ENCODE results near the gene TOMM20. TPM values are rescaled to one million over a fixed set of nuclear protein-coding genes. Genes with fewer than 3 reads are reported as not detected.

TOMM20 gene
- total RNA-seq (ENCODE audit: low replicate concordance): 96.5 and 107 TPM in 2 replicates

- no peak for TF ChIP-seq CTCF (IDR thresholded peaks at IDR 0.05; ENCODE audit: insufficient read depth, low read length)
- DNase-seq (ENCODE audit: low read depth): peak; percentile 98
- H3K4me3 ChIP-seq (ENCODE audit: low read depth, low read length): peak within 1 kb of the TSS; percentile 97
Observed at GRCh38 chr1:235128456-235129328, at the start of gene TOMM20. TSS of gene TOMM20 (minus strand) at chr1:235128837. CDS start at chr1:235128715, 122 bp downstream.

GRCh38 chr1:235176486-235176885 lies 47.8 kb upstream of the TOMM20 start:
- no peak for DNase-seq (ENCODE audit: low read depth)
- no peak overlapping the region for H3K4me3 ChIP-seq (ENCODE audit: low read depth, low read length)
- TF ChIP-seq CTCF (IDR thresholded peaks at IDR 0.05; ENCODE audit: insufficient read depth, low read length): no peak

- TF ChIP-seq CTCF (IDR thresholded peaks at IDR 0.05; ENCODE audit: insufficient read depth, low read length): no peak
- H3K4me3 ChIP-seq (ENCODE audit: low read depth, low read length): no peak overlapping the region
- no peak for DNase-seq (ENCODE audit: low read depth)
Observed at GRCh38 chr1:235169986-235170385, 41.3 kb upstream of the TOMM20 start.

GRCh38 chr1:235168375-235168774 lies 39.7 kb upstream of the TOMM20 start:
- TF ChIP-seq CTCF (IDR thresholded peaks at IDR 0.05; ENCODE audit: insufficient read depth, low read length): no peak
- DNase-seq (ENCODE audit: low read depth): no peak

GRCh38 chr1:235161685-235162327 lies 33.2 kb upstream of the TOMM20 start:
- DNase-seq (ENCODE audit: low read depth): no peak
- no peak for TF ChIP-seq CTCF (IDR thresholded peaks at IDR 0.05; ENCODE audit: insufficient read depth, low read length)

More at GRCh38 chr1:235168375-235168774, 39.7 kb upstream of the TOMM20 start:
- H3K4me3 ChIP-seq (ENCODE audit: low read depth, low read length): no peak overlapping the region

GRCh38 chr1:235160957-235161684 lies 32.5 kb upstream of the TOMM20 start, which contains the start of gene RBM34:
TSS of gene RBM34 (minus strand) at chr1:235161250. CDS start at chr1:235161226, 24 bp downstream.
- peak; percentile 39 for TF ChIP-seq CTCF (IDR thresholded peaks at IDR 0.05; ENCODE audit: insufficient read depth, low read length)
- peak within 1 kb of the TSS; percentile 95 for H3K4me3 ChIP-seq (ENCODE audit: low read depth, low read length)
- DNase-seq (ENCODE audit: low read depth): peak; percentile 87

More at GRCh38 chr1:235161685-235162327, 33.2 kb upstream of the TOMM20 start:
- peak overlapping the region; percentile 95 for H3K4me3 ChIP-seq (ENCODE audit: low read depth, low read length)
